Activated CD4-positive, alpha-beta T cell treated with anti-CD3 and anti-CD28 coated beads, Interleukin-2, Interleukin-4, amounts not matched to agents 100 ng/mL and 50 ng/mL, durations not matched to agents 16 hours and 8 hours (primary cell): ENCODE data around the gene TNNC1.

ENCODE experiments used
- DNase-seq: peaks from one replicate; pipeline ENCODE4 v3.0.0-alpha.2; 2020; ENCODE audit warnings: low spot score

Gene TNNC1

GRCh38 chr3:52453496-52454249 lies at the start of gene TNNC1:
TNNC1 (minus strand) TSS chr3:52454041; CDS start chr3:52454015, 26 bp downstream.
- DNase-seq = no peak

GRCh38 chr3:52502808-52503350 lies 49.0 kb upstream of the TNNC1 start:
- no peak for DNase-seq

GRCh38 chr3:52502001-52502400 lies 48.2 kb upstream of the TNNC1 start:
- no peak for DNase-seq

- no peak for DNase-seq
These were observed 47.2 kb upstream of the TNNC1 start for GRCh38 chr3:52501046-52501445.

- no peak for DNase-seq
These were observed 44.6 kb upstream of the TNNC1 start for GRCh38 chr3:52498137-52499054.

- DNase-seq = no peak
These were observed 42.1 kb upstream of the TNNC1 start for GRCh38 chr3:52495777-52496602.

GRCh38 chr3:52494886-52495495 lies 41.1 kb upstream of the TNNC1 start, which contains the start of gene STAB1:
STAB1 (plus strand) TSS chr3:52495338; CDS start chr3:52495414, 76 bp downstream.
- no peak for DNase-seq

- no peak for DNase-seq
These were observed 40.6 kb upstream of the TNNC1 start for GRCh38 chr3:52494445-52494844.

- DNase-seq = no peak
These were observed 39.6 kb upstream of the TNNC1 start for GRCh38 chr3:52493232-52494017.

- no peak for DNase-seq
These were observed 38.2 kb upstream of the TNNC1 start for GRCh38 chr3:52492059-52492458.

GRCh38 chr3:52490939-52491526 lies 37.2 kb upstream of the TNNC1 start:
- DNase-seq = no peak

- DNase-seq = no peak
These were observed 36.4 kb upstream of the TNNC1 start for GRCh38 chr3:52490035-52490938.

- no peak for DNase-seq
These were observed 35.6 kb upstream of the TNNC1 start for GRCh38 chr3:52489453-52489852.

- no peak for DNase-seq
These were observed 34.9 kb upstream of the TNNC1 start for GRCh38 chr3:52488746-52489145.

- no peak for DNase-seq
These were observed 34.2 kb upstream of the TNNC1 start for GRCh38 chr3:52487788-52488691.

- DNase-seq = no peak
These were observed 33.4 kb upstream of the TNNC1 start for GRCh38 chr3:52487050-52487787.
